NCI-H69 (cell line): ENCODE results near the gene PMVK.

Experiments
- DNase-seq: peaks from one replicate; lab custom pipeline; 2025; lab: John Stamatoyannopoulos, UW

Gene PMVK

DNA sequence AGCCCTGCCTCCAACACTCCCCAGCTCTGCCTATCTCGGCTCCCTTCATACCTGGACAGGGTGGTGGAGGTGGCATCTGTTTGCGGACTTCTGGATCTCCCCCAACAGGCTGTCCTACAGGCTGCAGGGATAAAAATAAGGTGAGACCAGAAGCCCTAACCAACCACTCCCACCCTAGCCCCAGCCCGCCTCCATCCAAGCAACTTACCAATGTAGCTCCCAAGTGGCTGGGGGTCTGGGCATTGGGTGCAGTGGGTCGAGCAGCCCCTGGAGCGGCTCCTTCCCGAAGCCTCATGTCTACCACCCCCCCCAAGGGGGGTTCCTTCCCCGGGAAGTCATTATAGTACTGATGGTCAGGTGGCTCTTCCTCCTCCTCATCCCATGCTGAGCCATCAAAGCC is 29.6 kb upstream of the PMVK start:
- no peak for DNase-seq

DNA sequence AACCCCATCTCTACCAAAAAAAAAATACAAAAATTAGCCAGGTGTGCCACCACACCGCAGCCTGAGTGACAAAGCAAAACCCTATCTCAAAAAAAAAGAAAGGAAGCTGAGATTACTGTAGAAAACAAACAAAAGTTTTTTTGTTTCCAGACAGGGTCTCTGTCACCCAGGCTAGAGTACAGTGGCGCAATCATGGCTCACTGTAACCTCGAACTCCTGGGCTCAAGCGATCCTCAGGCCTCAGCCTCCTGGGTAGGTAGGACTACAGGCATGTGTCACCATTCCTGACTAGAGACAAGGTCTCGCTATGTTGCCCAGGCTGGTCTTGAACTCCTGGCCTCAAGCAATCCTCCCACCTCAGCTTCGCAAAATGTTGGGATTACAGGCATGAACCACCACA is 27.8 kb upstream of the PMVK start:
- no peak for DNase-seq

DNA sequence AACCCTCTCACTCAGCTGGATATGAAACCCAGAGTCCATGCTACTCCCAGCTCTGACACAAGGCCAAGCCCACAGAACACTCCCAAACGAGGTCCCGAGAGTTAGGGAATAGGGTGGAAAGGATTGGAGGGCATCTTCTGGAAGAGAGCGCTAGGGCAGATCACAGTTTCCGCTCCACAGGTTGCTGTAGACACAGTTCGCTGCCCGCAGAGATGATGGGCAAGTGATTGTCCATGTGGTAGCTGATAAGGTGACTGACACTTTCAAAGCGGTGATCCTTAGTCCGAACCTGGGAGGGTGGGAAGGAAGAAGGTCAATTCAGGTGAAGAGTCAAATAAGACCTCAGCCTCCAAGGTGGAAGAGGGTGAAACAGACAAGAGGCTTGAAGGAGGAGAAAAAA is 27.1 kb upstream of the PMVK start:
- DNase-seq = no peak

DNA sequence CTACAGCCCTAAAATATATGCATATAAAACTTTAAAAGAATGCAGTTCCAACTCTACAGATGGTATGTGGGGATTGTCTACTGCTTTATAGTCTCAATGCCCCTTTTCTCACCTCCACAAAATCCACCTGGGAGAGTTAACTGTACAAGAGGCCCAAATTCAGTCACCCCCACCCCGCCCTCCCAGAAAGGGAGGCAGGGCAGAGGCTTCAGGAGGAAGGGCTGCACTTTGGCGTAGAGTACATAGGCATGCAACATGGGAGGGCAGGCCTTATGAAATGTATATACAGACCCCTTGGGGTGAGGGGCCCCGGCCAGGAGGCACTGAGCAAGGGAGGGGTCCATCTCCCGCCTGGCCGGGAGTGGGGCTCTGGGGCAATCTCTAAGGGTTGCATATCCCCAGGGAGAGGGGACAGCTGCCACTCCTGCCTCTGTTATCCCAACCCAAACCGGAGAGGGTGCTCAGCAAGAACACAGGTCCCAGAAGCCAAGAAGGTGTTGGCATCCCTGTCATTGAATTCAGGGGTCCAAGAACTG is 26.3 kb upstream of the PMVK start:
- no peak for DNase-seq

DNA sequence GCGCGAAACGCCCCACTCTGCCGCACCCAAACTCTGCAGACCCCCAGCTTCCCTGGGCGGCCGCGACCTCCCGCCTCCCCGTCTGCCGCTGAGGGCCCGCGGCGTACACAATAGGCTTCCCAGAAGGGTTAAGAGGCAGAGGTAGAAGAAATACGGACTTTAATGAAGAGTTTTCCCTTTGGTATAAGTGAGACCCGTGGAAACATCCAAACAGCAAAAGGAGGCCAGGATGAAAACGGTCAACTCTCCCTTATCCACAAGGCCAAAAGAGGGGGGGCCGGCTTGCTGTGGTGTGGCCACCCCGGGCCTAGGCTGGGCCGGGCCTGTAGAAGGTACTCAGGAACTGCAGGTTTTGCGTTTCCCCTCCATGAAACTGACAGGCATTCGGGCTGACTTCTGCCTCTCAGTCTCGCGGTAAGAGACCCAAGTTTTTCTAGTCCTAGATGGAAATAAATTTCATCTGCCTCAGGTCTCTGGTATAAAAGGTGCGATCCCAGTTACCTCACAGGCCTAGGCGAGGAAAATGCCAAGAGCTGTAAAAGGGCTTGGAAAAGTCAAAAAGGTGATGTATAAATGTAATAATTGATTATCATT is 25.7 kb upstream of the PMVK start:
- DNase-seq = peak; percentile 66

DNA sequence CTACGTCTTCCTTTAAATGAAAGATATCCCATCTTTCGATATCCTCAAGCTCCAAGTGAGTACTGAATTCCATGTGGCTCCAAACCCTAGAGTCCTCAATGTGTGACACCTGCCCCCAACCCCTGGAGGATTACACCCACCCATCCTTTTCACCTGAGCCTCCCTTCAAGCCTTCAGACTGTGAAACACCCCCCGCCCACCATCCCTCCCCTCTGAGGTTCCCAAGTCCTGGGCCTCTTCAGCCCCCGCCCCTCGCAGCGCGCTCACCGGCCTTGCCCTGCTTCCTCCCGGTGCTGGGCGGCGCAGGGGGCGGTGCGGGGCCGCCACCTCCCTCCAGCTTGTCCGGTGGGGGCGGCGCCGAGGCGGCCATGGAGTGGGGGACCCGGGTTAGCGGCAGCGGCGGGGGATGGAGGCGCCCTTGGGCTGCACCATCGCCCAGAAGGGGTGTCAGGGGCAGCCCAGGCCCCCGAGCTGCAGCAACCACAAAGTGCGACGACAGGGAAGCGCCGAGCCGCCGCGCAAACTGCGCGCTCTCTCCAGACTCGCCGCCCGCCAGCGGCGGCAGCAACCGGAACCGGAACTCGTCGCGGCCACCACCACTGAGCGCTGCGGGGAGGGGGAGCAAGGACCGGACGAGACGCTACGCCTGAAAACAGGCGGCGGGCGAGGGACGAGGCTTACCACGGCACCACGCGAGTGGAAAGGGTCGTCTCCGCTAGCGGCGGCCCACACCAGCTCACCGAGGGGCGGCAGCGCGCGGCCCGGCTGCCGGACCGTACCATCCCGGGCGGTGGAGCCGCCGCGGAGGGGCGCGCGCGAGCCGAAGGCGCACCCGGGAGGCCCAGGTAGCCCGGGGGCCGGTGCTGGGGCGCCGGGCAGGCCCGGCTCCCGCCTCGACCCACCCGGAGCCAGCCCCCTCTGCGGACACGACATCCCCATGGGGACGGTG is 25.0 kb upstream of the PMVK start, which contains the start of gene PYGO2:
Gene PYGO2 (minus strand): TSS at position 576 of the 949 bp plus-strand sequence. CDS start 206 bp downstream, at position 370.
- peak; percentile 89 for DNase-seq

DNA sequence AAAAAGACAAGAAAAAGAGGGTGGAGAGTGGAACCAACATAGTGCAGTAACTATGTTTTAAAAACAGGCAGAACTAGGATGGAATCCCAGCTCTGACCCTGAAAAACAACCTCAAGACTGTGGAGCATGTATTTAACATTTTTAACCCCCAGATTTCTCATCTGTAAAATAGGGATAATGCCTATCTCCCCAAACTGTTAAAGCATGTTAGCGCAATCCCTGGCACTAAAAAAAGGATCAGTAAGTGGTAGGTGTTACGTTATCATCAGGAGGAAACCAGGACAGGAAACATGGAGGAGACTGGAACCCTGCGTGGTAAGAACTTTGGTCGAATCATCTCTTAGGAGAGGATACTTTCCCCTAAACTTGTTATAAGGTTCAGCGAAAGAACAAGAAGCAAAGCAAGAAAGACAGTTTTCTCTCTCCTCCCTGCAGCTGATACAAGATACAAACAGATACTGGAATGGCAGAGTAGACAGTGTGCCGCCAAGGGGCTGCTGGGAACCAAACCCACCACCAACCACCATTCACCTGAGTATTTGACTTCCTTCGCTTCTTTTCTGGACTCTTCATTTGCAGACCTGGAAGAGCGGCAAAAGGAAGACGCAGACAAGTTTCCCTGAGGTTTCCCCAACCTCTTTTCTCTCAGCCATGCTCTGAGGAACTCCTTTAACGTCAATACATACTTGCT is 24.1 kb upstream of the PMVK start:
- DNase-seq = no peak

DNA sequence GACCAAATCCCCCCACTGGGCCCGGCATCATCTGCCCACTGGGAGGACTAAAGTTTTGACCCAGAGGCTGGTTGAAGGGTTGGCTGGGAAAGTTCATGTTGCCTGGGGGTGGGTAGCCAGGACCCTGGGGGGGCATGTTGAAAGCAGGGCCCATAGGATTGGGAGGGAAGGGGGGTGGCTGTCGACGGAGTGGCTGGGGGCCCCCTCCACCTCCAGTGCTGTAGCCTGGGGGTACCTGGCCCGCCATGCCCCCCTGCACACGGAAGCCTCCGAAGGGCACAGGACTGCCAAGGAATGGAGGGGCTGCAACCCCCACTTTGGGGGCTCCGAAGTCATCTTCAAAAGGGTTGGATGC is 22.9 kb upstream of the PMVK start:
- DNase-seq = no peak

DNA sequence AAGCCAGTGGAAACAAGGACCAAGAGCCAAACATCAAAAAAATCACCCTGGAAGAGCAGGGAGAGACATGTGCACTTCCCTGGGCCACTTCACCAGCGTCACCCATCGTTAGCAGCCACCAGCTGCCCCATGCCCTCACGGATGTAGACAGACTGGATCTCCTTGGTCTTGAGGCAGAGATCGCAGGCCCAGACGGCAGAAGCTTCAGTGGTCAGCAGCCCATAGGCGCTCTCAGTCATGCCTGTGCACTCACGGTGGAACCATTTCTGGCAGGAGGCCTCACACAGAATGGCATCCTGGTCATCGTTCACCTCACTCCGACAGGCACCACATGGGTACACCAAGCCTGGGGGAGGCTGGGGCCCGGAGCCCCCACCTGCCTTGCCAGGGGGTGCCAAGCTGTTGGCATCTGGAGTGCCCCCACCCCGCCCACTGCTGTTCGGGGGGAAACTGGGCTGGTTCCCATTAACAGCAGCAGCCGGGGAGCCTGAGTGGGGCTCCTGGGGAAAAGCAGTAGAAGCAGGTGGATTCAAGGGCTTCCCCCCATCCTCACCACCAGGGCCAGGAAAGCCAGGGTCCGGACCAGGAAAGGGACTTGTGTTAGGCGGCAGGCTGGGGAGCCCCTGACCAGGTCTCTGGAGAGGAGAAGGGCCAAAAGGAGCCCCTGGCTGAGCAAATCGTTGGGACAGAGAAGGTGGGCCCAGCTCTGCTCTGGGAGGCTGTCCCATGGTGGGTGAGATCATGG is 22.3 kb upstream of the PMVK start:
- DNase-seq = no peak

DNA sequence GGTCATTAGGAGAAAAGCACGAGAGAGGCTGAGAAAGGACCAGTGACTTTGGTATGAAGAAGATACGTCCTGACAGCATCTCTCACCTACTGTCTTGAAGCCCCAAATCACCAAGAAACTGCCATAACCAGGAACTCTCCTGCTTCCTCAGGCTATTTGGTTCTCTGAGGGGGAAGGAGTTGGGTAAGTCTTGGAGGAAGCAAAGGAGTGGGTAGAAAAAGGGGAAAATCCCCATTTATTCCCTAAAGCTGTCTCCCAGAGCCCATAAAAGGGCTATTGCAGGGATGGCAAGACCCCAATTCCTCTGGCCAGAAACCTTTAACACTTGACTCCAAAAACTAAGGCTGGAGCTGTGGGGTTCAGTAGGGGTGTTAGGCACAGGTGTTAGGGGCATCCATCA is 21.5 kb upstream of the PMVK start:
- DNase-seq = no peak

DNA sequence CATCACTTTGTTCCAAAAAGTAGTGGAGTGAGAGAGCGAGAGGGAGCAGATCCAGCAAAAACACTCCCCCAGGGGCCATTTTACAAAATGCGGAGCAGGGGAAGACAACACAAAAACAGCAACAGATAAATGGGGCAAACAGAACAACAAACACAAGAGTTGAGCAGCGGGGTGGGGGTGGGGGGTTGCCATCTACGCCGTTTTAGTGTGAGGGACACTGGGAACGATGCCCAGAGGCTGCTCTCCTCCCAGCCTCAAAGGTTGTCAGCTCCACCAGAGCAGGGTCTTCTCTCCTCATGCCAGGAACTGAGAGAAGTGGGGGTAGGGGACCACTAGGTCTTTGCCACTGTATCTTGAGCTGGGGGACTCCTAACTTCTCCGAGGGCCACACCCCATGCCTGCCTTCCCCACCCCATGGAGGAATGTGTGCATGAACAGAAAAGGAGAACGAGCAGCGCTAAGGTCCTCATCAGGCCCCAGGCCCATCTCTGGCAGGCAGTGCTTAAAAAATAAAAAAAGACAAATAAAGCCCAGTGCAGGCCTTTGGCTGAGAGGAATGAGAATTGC is 20.7 kb upstream of the PMVK start:
- DNase-seq = no peak

DNA sequence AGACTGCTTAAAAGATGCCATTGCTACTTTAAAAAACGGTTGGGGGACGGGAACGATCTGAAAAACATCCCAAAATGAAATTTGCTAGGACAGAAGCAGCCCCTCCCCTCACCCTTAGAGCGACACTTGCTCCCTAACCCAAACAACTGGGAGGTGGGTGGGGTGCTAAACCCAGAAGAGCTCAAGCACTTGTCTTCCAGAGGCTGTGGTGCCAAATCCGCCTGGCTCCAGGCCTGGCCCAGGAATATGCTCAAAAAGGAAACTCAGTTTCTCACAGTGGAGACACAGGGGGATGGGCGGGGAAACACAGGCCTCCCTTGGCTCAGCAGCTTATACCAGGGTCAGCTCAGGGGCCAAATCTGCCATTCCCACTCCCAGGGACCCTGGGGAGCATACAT is 20.0 kb upstream of the PMVK start:
- peak; percentile 39 for DNase-seq

DNA sequence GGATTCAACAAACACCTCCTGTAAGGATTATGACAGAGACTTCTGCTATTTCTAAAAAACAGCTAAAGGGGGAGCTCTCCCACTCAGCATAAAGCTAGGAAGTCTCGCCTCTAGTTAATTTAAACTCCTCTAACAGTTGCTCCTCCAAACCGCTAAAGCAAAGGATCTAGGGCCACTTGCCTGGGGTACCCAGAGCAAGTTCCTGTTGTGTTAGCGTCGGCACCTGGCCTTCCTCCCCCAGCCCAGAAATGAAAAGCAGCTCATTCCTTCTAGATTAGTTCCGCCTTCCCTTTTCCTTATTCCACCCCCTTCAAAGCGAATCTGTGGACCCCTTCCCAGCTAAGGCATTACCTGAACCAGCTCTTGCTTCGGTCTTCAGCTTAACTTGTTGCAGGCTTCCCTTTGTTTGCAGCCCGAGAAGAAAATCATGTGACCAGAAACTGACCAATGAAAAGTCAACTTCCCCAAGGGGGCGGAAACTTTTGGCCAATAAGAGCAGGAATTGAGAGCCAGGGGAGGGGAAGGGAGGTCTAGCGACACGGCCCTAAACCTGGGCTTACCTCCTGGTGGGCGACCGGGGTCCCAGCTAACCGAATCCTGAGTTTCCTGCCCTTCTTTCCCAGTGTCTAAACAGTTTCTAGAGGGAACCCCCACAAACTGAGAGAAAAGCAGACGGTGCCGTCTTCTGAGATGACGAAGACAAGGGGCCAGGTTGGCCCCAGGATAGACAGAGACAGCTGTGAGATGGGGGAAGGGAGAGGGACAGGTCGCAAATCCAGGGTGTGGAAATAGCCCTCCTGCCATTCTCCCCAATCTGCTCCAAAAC is 19.4 kb upstream of the PMVK start, which contains the start of gene PBXIP1:
Gene PBXIP1 (minus strand): TSS at position 382 of the 826 bp plus-strand sequence. CDS start 2,378 bp downstream, outside the sequence.
- DNase-seq = peak; percentile 94

DNA sequence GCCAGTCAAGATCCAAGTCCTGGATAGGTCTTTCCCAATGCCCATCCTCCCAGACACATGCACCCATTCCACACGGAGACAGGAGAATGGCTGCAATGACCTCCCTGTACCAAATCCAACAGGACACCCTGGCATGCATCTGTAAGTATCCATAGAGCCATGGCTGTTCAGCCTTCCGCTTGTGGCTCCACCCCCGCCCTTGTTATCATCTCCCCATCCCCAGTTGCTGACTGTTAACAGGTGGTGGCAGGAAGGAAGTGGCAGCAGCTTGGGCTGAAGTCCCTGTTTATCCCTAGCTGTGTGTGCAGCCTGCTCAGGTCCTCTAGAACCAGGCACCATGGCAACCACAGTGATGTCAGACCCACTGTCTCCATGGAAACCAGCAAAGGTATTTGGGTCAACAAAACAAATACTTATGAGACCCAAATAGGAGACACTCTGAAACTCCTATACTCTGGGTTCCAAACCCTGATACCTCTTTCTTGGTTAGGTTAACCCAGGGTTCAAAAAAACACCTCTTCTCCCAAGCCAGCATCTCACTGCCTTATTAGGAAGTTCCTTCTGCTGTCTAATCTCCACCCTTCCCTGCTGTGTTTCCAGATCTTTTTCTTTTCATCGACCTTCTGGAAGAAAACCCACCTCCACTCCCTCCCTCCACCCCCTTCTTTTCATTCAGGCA is 18.7 kb upstream of the PMVK start:
- DNase-seq = peak; percentile 62

DNA sequence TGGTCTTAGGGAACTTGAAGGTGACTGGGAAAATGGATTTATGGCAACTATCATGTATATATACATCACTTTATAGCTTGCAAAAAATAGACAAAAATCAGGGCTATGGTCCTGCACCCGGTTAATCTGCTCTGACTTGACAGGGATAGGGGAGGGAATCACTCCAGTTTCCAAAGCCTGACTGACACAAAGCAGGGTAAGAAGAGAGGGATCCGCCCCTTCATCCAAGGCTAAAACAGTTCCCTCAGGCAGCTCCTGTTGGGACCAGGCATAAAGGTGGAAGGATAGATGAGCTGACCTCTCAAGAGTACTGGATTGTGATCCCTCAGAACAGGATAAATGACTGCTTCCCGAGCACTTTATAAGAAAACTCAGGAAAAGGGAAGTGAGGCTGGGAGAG is 18.0 kb upstream of the PMVK start:
- no peak for DNase-seq

DNA sequence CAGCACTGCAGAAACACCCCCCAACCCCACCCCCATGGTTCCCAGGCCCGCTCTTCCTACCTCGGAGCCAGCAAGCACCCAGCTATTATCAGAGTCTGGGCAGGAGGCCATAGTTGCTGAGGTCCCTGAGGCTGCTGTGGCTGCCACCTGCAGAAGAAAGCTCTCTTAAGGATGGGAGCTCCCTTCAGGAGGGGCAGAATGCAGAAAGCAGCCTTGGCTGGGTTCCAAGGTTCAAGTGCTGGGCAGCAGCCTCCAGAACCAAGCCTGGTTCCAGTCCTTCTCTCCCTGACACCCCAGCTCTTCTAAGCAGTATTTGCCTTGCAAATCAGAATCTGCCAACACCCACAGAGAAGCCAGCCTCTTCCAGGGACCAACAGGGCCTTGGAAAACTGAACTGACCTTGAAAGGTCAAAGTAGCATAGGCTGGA is 17.1 kb upstream of the PMVK start:
- no peak for DNase-seq

DNA sequence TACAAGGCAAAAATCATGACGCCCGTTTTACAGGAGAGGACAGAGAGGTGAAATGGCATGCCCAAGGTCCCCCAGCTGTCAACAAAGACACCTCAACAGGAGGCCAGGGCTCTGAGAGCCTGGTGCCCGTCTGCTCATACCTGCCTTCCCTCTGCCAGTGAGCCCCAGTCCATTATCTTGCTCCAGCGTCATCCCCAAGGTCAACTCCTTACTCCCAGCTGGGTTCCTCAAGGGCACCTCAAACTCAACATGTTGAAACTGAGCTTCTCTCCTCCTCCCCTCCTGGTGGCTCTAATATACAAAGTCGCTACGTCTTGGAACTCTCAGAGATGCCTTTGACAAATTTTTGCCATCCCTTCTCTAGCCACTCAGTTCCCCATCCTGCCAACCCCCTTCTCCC is 16.1 kb upstream of the PMVK start:
- DNase-seq = no peak

DNA sequence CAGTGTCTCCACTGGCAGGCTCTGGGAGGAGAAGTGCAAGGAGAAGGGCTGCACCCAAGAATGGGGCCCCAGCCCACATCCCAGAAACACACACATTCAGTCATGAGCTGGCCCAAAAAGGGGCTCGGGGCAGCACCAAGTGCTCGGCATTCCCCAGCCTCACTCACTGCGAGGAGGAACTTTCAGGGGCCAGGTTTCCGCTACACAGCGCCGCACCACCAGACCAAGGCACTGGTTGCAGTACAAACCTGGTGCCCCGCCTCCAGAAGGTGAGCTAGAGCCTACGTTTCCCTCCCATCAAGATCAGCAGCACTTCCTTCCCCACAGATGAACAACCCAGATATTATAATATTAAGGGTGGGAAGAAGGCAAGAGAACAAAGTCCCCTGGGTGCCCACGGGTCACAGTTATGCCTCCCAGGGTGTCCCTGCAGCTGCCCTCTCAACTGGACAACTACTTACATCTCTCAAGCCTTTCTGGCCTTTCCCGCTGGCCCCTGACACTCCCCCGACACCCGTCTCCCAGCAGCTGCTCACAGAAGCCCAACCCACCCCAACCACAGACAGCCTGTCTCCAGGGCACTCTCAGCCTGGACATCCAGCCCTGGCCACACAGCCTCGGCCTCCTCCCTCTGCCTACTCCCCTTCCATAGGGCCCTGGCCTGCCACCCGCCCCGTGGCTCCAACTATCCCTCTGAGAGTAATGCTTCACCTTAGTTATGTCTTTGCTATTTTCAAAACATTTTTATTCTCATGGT is 15.6 kb upstream of the PMVK start:
- DNase-seq = no peak

DNA sequence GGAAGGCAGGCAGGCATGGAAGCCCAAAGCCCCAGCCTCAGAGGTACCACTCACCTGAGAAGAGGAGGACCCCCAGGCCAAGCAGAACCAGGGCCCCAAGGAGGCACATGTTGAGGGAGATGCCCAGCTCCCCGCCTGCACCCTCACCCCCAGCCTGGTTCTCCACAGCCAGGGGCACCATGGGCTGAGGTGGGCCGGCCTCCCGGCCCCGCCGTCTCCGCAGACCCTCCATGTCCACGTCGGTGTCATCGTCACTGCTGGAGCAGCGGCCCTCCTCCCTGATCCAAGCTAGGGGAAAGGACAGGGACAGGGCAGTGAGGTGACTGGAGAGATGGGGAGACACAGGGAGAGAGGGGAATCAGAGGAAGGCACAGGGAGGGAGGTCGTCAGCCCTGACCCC is 11.6 kb upstream of the PMVK start:
- DNase-seq = no peak
